H1 (cell line): ENCODE results near the gene TUT4. TPM values are rescaled to one million over a fixed set of nuclear protein-coding genes. Genes with fewer than 3 reads are reported as not detected.

Source experiments
- CTCF ChIA-PET: fragments of 300-600 bp; sonication (Branson Sonifier 250); formaldehyde crosslinking; loops from one replicate; lab custom pipeline; 2021; ENCODE audit not compliant: partially characterized antibody; lab: Charles Lee
- POLR2A ChIA-PET: fragments of 300-600 bp; sonication (Branson Sonifier 250); formaldehyde crosslinking; loops from one replicate; lab custom pipeline; 2021; ENCODE audit warnings: inconsistent platforms; ENCODE audit not compliant: partially characterized antibody; lab: Charles Lee
- DNase-seq, 2 experiments: peaks; one replicate each; pipeline versions ENCODE4 v3.0.0 to v3.0.0-alpha.2; 2010 to 2022; ENCODE audit warnings: low spot score in 2 of 2, low read depth in 1 of 2, mixed read lengths in 1 of 2
- FAIRE-seq: peaks from 2 replicates; lab custom pipeline; 2011; peaks lifted over from hg19 to GRCh38; lab: Jason Lieb, UNC
- H2AFZ ChIP-seq: 2 replicates; pipeline ENCODE4 v1.8.1; 2012; ENCODE audit warnings: low read length, inconsistent platforms
- H2AK5ac ChIP-seq: 2 replicates; pipeline ENCODE4 v1.6.1; 2013; ENCODE audit warnings: low read depth, low read length
- H2BK120ac ChIP-seq: replicated peaks from 2 replicates; pipeline ENCODE3; 2013; ENCODE audit warnings: low read depth, low read length, inconsistent platforms
- H2BK12ac ChIP-seq: 2 replicates; pipeline ENCODE4 v1.6.1; 2013; ENCODE audit warnings: low read depth, low read length
- H2BK15ac ChIP-seq: 2 replicates; pipeline ENCODE4 v1.6.1; 2013; ENCODE audit warnings: low read length
- H2BK20ac ChIP-seq: 2 replicates; pipeline ENCODE4 v1.6.1; 2013; ENCODE audit warnings: low read length
- H2BK5ac ChIP-seq: 2 replicates; pipeline ENCODE4 v1.6.1; 2013; ENCODE audit warnings: low read depth, low read length
- H3K14ac ChIP-seq: 2 replicates; pipeline ENCODE4 v1.6.1; 2013; ENCODE audit warnings: inconsistent platforms; ENCODE audit not compliant: insufficient read length
- H3K18ac ChIP-seq: 2 replicates; pipeline ENCODE4 v1.6.1; 2013; ENCODE audit warnings: low read length; ENCODE audit errors: extremely low read depth
- H3K23ac ChIP-seq: 2 replicates; pipeline ENCODE4 v1.6.1; 2013; ENCODE audit warnings: inconsistent platforms; ENCODE audit not compliant: insufficient read length
- H3K23me2 ChIP-seq: 2 replicates; pipeline ENCODE4 v1.6.1; 2013; ENCODE audit warnings: low read depth, low read length
- H3K27ac ChIP-seq: 2 replicates; pipeline ENCODE4 v1.6.1; 2011; ENCODE audit warnings: low read depth, low read length, inconsistent platforms
- H3K27me3 ChIP-seq, 4 experiments: replicated peaks in 1 of 4; 1 replicate in 1 of 4; 2 replicates in 3 of 4; pipeline versions ENCODE4 v1.6.1 to v1.8.1; 2011 to 2013; ENCODE audit warnings: low read length in 3 of 4, mild to moderate bottlenecking in 3 of 4, inconsistent platforms in 2 of 4, mixed read lengths in 2 of 4, moderate library complexity in 1 of 4; ENCODE audit not compliant: control insufficient read depth in 3 of 4, insufficient read depth in 3 of 4; ENCODE audit errors: extremely low read depth in 1 of 4
- H3K36me3 ChIP-seq, 4 experiments: 2 replicates each; pipeline versions ENCODE4 v1.6.1 to v1.8.1; 2011 to 2013; ENCODE audit warnings: mild to moderate bottlenecking in 4 of 4, low read length in 3 of 4, moderate library complexity in 2 of 4, control low read depth in 1 of 4, inconsistent platforms in 1 of 4; ENCODE audit not compliant: insufficient read depth in 4 of 4, control insufficient read depth in 2 of 4
- H3K4ac ChIP-seq: replicated peaks from 2 replicates; pipeline ENCODE3; 2013; ENCODE audit warnings: low read length, low read depth, mixed read lengths, inconsistent platforms; ENCODE audit not compliant: insufficient read length
- H3K4me1 ChIP-seq, 4 experiments: replicated peaks in 1 of 4; 1 replicate in 1 of 4; 2 replicates in 3 of 4; pipeline versions ENCODE4 v1.6.1 to v1.8.1; 2011 to 2013; ENCODE audit warnings: low read length in 3 of 4, inconsistent platforms in 2 of 4, mixed read lengths in 1 of 4; ENCODE audit not compliant: insufficient read depth in 4 of 4, control insufficient read depth in 3 of 4
- H3K4me2 ChIP-seq, 2 experiments: 2 replicates each; pipeline versions ENCODE4 v1.6.1 to v1.8.1; 2011 to 2013; ENCODE audit warnings: low read depth in 2 of 2, low read length in 2 of 2, control low read depth in 1 of 2, inconsistent platforms in 1 of 2, mild to moderate bottlenecking in 1 of 2; ENCODE audit not compliant: insufficient read depth in 1 of 2
- H3K4me3 ChIP-seq, 4 experiments: fragments of 200-600, 300-600 bp in 1 of 4; sonication (generic), shearing (Covaris generic), sonication (Bioruptor Twin) in 1 of 4; 2 replicates each; pipeline versions ENCODE4 v1.5.1 to v1.8.1; 2011 to 2016; ENCODE audit warnings: low read length in 4 of 4, low read depth in 3 of 4, control low read depth in 2 of 4, inconsistent platforms in 2 of 4, mild to moderate bottlenecking in 2 of 4, mixed read lengths in 1 of 4, moderate library complexity in 1 of 4; ENCODE audit not compliant: insufficient read depth in 2 of 4; ENCODE audit errors: extremely low read depth in 1 of 4
- H3K56ac ChIP-seq: replicated peaks from 2 replicates; pipeline ENCODE3; 2013; ENCODE audit warnings: low read depth, mild to moderate bottlenecking, mixed read lengths, low read length, inconsistent platforms; ENCODE audit not compliant: insufficient read length
- H3K79me1 ChIP-seq: 2 replicates; pipeline ENCODE4 v1.6.1; 2013; ENCODE audit warnings: low read depth, low read length, control low read depth
- H3K79me2 ChIP-seq, 2 experiments: 2 replicates each; pipeline versions ENCODE4 v1.6.1 to v1.8.1; 2012 to 2013; ENCODE audit warnings: low read length in 2 of 2, mild to moderate bottlenecking in 2 of 2, inconsistent platforms in 1 of 2; ENCODE audit not compliant: insufficient read depth in 2 of 2, control insufficient read depth in 1 of 2
- H3K9ac ChIP-seq, 4 experiments: replicated peaks in 1 of 4; 1 replicate in 1 of 4; 2 replicates in 3 of 4; pipeline versions ENCODE4 v1.6.1 to v1.8.1; 2011 to 2013; ENCODE audit warnings: low read depth in 3 of 4, low read length in 3 of 4, control low read depth in 2 of 4, mild to moderate bottlenecking in 2 of 4, moderate library complexity in 2 of 4, inconsistent platforms in 1 of 4; ENCODE audit errors: extremely low read depth in 1 of 4
- H3K9me3 ChIP-seq, 2 experiments: 2 replicates each; pipeline versions ENCODE4 v1.6.1 to v1.8.1; 2012 to 2013; ENCODE audit warnings: mild to moderate bottlenecking in 2 of 2, moderate library complexity in 2 of 2, control low read depth in 1 of 2, inconsistent platforms in 1 of 2, low read depth in 1 of 2, low read length in 1 of 2, mixed read lengths in 1 of 2; ENCODE audit not compliant: insufficient read depth in 2 of 2
- H4K20me1 ChIP-seq, 2 experiments: replicated peaks in 1 of 2; 2 replicates each; pipeline versions ENCODE3 to v1.8.1; 2011 to 2013; ENCODE audit warnings: inconsistent platforms in 2 of 2, low read length in 2 of 2, mild to moderate bottlenecking in 1 of 2; ENCODE audit not compliant: insufficient read depth in 2 of 2, control insufficient read depth in 1 of 2
- H4K5ac ChIP-seq: 2 replicates; pipeline ENCODE4 v1.6.1; 2013; ENCODE audit warnings: low read length, low read depth, mixed read lengths, inconsistent platforms; ENCODE audit not compliant: insufficient read length
- H4K8ac ChIP-seq: 2 replicates; pipeline ENCODE4 v1.8.0; 2013; ENCODE audit warnings: mild to moderate bottlenecking, moderate library complexity, low read length, inconsistent platforms; ENCODE audit not compliant: insufficient read depth; ENCODE audit errors: extremely low read depth
- H4K91ac ChIP-seq: replicated peaks from 2 replicates; pipeline ENCODE3; 2013; ENCODE audit warnings: low read length, mixed read lengths, inconsistent platforms; ENCODE audit not compliant: insufficient read length
- BACH1 ChIP-seq: IDR thresholded peaks from 2 replicates; pipeline ENCODE4 v1.6.1; 2012; ENCODE audit warnings: low read length, improper control_type of control experiment
- CTCF ChIP-seq, 3 experiments: IDR thresholded peaks; 1 replicate in 2 of 3; 2 replicates in 1 of 3; pipeline versions ENCODE4 v1.5.1 to v1.6.1; 2011; ENCODE audit warnings: low read length in 3 of 3, mild to moderate bottlenecking in 3 of 3, inconsistent platforms in 2 of 3, low read depth in 1 of 3, moderate library complexity in 1 of 3; ENCODE audit not compliant: insufficient read depth in 1 of 3; ENCODE audit errors: control extremely low read depth in 1 of 3
- EGR1 ChIP-seq: IDR thresholded peaks from 2 replicates; pipeline ENCODE4 v1.6.1; 2011; ENCODE audit warnings: low read depth, low read length, borderline replicate concordance
- GABPA ChIP-seq: IDR thresholded peaks from 2 replicates; pipeline ENCODE4 v1.6.1; 2011; ENCODE audit warnings: mild to moderate bottlenecking, low read length, moderate library complexity, borderline replicate concordance; ENCODE audit not compliant: insufficient read depth
- HDAC2 ChIP-seq, 2 experiments: fragments of 300-600 bp in 1 of 2; sonication (generic) in 1 of 2; IDR thresholded peaks; 2 replicates each; pipeline ENCODE4 v1.6.1; 2011 to 2012; ENCODE audit warnings: low read depth in 2 of 2, low read length in 2 of 2, mild to moderate bottlenecking in 2 of 2, moderate library complexity in 2 of 2, borderline replicate concordance in 1 of 2, inconsistent platforms in 1 of 2
- KDM5A ChIP-seq: fragments of 200-600 bp; IDR thresholded peaks from 2 replicates; pipeline ENCODE4 v1.7.1; 2012; ENCODE audit warnings: mild to moderate bottlenecking, low read length, inconsistent platforms, mixed read lengths
- POLR2A ChIP-seq, 2 experiments: IDR thresholded peaks; 1 replicate in 1 of 2; 2 replicates in 1 of 2; pipeline ENCODE4 v1.6.1; 2011; ENCODE audit warnings: low read depth in 2 of 2, low read length in 2 of 2, mild to moderate bottlenecking in 2 of 2; ENCODE audit errors: control extremely low read depth in 1 of 2
- RNF2 ChIP-seq: fragments of 200-900, 300-1000 bp; sonication (generic); IDR thresholded peaks from 2 replicates; pipeline ENCODE4 v1.7.1; 2016; ENCODE audit warnings: borderline replicate concordance, low read depth, mild to moderate bottlenecking, antibody characterized with exemption, low read length; ENCODE audit not compliant: poor library complexity, severe bottlenecking; ENCODE audit errors: missing control alignments
- SAP30 ChIP-seq: fragments of 300-600 bp; sonication (generic); IDR thresholded peaks from 2 replicates; pipeline ENCODE4 v1.7.1; 2012; ENCODE audit warnings: low read length, moderate library complexity, mild to moderate bottlenecking, inconsistent platforms; ENCODE audit not compliant: insufficient read depth, insufficient replicate concordance
- SP1 ChIP-seq: IDR thresholded peaks from 2 replicates; pipeline ENCODE4 v1.6.1; 2011; ENCODE audit warnings: low read depth, low read length
- TAF7 ChIP-seq: optimal IDR thresholded peaks from 2 replicates; pipeline ENCODE3; 2011; ENCODE audit warnings: low read depth, mild to moderate bottlenecking, inconsistent platforms, low read length, moderate library complexity, borderline replicate concordance
- WGBS, 2 experiments: shearing (Covaris generic) in 1 of 2; methylation state at CpG; one replicate each; pipeline versions ENCODE4 v1.1.6 to v1.1.7; 2013 to 2015; ENCODE audit warnings: low lambda C conversion rate in 2 of 2, mixed read lengths in 2 of 2, inconsistent platforms in 1 of 2, low coverage in 1 of 2, missing lambda C conversion rate in 1 of 2; ENCODE audit not compliant: insufficient replicate concordance in 2 of 2, insufficient coverage in 1 of 2, insufficient read length in 1 of 2; ENCODE audit errors: extremely low coverage in 1 of 2, missing lambda C conversion rate in 1 of 2; 5-methylcytosine and 5-hydroxymethylcytosine counted together
- polyA plus RNA-seq, 7 experiments: library from polyadenylated mRNA; depleted of rRNA in 3 of 7; stranded (reverse) in 5 of 7; unstranded in 2 of 7; fragments of >200 nt in 5 of 7; fragments of 200-250 nt in 2 of 7; gene quantifications; 1 replicate in 5 of 7; 2 replicates in 1 of 7; 4 replicates in 1 of 7; pipeline versions ENCODE4 v1.2.1 to v1.2.3, GENCODE V29; 2011 to 2013; ENCODE audit warnings: missing spikeins in 2 of 7, mixed read lengths in 2 of 7
- total RNA-seq: library from RNA; stranded (reverse); fragmentation: NEBNext Ultra II Directional; extraction: Animal tissue kit (Norgen Biotek cat#: 25700); gene quantifications from 2 replicates; pipeline ENCODE4 v1.2.1, GENCODE V29; 2021

The TUT4 gene
- total and polyA plus RNA-seq, 2 of the 8 experiments (the other 6 are each of a cell fraction or from before 2014, with no cell fraction given) = 54.5 to 63.3 TPM

- Histone ChIP-seq H4K91ac (no peak overlapping the region), H3K79me1 (no peaks in the 10 kb centered on the region), H3K9me3 (no peaks in the 10 kb centered on the region), H4K5ac (no peak overlapping the region), H2AFZ (no peak overlapping the region), H3K23me2 (peaks cover 8% of the 10 kb centered on the region), H3K23ac (no peak overlapping the region), H2BK15ac (no peak overlapping the region), H3K36me3 (no peaks in the 10 kb centered on the region), H4K8ac (no peak overlapping the region), H3K27me3 (peaks cover 2 to 35% (median 31%) of the 10 kb centered on the region in 4 experiments), H3K4me2 (no peak overlapping the region), H3K4me1 (peaks cover 0 to 10% (median 2%) of the 10 kb centered on the region in 4 experiments; a peak in 2 of 7 replicates), H3K9ac (no peak overlapping the region), H3K4me3 (no peak overlapping the region), H3K79me2 (no peaks in the 10 kb centered on the region), H3K27ac (no peak overlapping the region), H2BK20ac (no peak overlapping the region), H3K56ac (no peak overlapping the region), H2BK120ac (no peak overlapping the region), H3K18ac (no peak overlapping the region), H2AK5ac (no peak overlapping the region), H2BK12ac (no peak overlapping the region), H4K20me1 (no peaks in the 10 kb centered on the region), H2BK5ac (no peak overlapping the region), H3K14ac (no peak overlapping the region), H3K4ac (no peak overlapping the region)
- WGBS, 2 experiments = 92% methylated on average over 7 of the region's 7 CpGs; no CpG with 5 or more reads in 1 of the 2 experiments
- no peak for DNase-seq
- CTCF ChIA-PET = interaction anchor here (1.0 to 1.3 kb wide), 2 partner anchors 9 to 21 kb away, joined by 3 read pairs; no protein-coding TSS in a partner anchor
- no peak for FAIRE-seq
- POLR2A ChIA-PET = interaction anchor here (0.7 to 3.6 kb wide), 2 partner anchors 34 to 37 kb away, joined by 3 to 9 read pairs; partner anchors contain the start of gene SHISAL2A
- TF ChIP-seq HDAC2 (IDR thresholded peaks at IDR 0.05; ENCODE audit: borderline replicate concordance in 1 of 2, low read depth in 2 of 2, low read length in 2 of 2) = no peak
- no peak for TF ChIP-seq CTCF (IDR thresholded peaks at IDR 0.05; ENCODE audit: control extremely low read depth in 1 of 3, insufficient read depth in 1 of 3, low read depth in 1 of 3, low read length in 3 of 3)
- no peak for TF ChIP-seq GABPA
- no peak for TF ChIP-seq SAP30
- TF ChIP-seq EGR1 = no peak
- TF ChIP-seq BACH1 = no peak
- TF ChIP-seq SP1 = no peak
- TF ChIP-seq TAF7 = no peak
- TF ChIP-seq RNF2 = no peak
- no peak for TF ChIP-seq POLR2A (IDR thresholded peaks at IDR 0.05; ENCODE audit: control extremely low read depth in 1 of 2, low read depth in 2 of 2, low read length in 2 of 2)
- TF ChIP-seq KDM5A = no peak
Measured at GRCh38 chr1:52598729-52599128, 45.8 kb upstream of the TUT4 start.
